Astrocyte of the spinal cord (primary cell): ENCODE data around the gene NCOA5.
A peak's percentile ranks its signal among the peaks of the same experiment; 100 is the strongest.

Source experiments
- DNase-seq: peaks from one replicate; pipeline ENCODE4 v3.0.0; 2011; ENCODE audit warnings: low read depth, low spot score
- H3K4me3 ChIP-seq: 2 replicates; pipeline ENCODE4 v1.5.1; 2011; ENCODE audit warnings: low read depth, mild to moderate bottlenecking, low read length, moderate library complexity
- in situ Hi-C: cut with HindIII; loops from 2 replicates; pipeline ENCODE4 v1.10.0; 2017; ENCODE audit warnings: low sequenced_read_pairs
- TF ChIP-seq, protein P1 (sequence below): IDR thresholded peaks from 2 replicates; pipeline ENCODE4 v1.5.1; 2012; ENCODE audit warnings: low read depth, mild to moderate bottlenecking, low read length, inconsistent platforms

NCOA5 gene

DNA sequence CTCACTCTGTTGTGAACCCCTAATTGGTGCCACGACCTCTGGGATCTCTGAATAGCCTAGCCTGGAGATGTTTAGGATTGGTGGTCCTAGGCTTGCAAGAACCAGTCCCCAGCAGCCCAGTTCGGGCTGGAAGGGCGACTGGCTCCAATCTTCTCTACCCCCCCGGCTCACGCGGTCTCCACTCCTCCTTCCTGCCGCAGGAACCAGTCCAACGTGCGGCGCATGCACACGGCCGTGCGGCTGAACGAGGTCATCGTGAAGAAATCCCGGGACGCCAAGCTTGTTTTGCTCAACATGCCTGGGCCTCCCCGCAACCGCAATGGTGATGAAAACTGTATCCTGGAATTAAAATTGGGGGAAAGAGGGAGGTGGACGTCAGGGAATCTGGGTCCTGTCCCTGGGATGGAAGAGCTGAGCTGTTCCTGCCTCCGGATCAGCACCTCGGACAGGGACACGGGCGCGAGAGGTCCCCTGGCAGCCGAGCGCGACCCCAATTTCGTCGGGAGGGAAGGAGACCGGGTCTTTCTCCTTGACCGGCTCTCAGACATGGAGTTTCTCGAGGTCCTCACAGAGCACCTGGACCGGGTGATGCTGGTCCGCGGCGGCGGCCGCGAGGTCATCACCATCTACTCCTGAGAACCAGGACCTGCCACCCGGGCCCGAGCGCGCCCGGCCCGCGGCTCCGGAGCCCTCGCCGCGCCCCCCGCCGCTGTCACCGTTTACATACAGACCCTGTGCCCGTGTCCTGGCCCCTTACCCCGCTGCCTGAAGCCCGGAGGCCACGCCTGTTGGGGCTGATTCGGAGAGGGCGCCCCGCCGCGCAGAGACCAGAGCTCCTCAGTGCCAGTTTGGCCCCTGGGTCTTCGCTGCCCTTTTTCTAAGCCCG is 32.5 kb downstream of the NCOA5 start:
- DNase-seq, result peak; percentile 48
- TF ChIP-seq, protein P1, sequence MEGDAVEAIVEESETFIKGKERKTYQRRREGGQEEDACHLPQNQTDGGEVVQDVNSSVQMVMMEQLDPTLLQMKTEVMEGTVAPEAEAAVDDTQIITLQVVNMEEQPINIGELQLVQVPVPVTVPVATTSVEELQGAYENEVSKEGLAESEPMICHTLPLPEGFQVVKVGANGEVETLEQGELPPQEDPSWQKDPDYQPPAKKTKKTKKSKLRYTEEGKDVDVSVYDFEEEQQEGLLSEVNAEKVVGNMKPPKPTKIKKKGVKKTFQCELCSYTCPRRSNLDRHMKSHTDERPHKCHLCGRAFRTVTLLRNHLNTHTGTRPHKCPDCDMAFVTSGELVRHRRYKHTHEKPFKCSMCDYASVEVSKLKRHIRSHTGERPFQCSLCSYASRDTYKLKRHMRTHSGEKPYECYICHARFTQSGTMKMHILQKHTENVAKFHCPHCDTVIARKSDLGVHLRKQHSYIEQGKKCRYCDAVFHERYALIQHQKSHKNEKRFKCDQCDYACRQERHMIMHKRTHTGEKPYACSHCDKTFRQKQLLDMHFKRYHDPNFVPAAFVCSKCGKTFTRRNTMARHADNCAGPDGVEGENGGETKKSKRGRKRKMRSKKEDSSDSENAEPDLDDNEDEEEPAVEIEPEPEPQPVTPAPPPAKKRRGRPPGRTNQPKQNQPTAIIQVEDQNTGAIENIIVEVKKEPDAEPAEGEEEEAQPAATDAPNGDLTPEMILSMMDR, result no peak
- in situ Hi-C loops, result no loop called here
- no peak overlapping the region for H3K4me3 ChIP-seq

DNA sequence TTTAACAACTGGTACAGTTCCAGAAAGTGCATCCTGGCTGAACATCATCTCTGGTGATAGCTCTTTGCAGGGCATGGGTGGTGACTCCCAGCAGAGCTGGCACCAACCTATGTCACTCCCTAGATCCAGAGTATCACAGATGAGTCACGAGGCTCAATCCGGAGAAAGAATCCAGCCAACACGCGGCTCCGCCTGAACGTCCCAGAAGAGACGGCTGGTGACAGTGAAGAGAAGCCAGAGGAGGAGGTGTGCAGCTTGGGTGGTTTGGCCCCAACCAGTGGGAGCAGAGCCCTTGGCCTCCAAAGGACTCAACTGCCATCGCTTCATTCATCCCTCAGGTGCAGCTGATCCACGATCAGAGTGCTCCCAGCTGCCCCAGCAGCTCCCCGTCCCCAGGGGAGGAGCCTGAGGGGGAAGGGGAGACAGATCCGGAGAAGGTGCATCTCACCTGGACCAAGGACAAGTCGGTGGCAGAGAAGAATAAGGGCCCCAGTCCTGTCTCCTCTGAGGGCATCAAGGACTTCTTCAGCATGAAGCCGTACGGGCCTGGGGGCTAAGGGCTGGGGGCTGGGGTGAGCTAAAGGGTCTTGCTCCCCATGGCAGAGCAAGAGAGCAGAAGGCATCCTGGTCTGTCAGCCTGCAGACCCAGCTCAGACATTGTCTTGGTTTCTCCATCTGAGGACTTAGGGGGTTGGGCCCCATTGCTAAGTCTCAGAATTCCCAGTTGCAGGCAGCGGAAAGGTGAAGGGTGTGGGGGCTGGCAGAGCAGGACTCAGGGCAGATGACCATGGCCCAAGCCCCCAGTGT is 33.5 kb downstream of the NCOA5 start:
- TF ChIP-seq, protein P1, result no peak
- no peak overlapping the region for H3K4me3 ChIP-seq
- in situ Hi-C loops, result no loop called here
- no peak for DNase-seq

- H3K4me3 ChIP-seq, result no peak overlapping the region
- in situ Hi-C loops, result no loop called here
- DNase-seq, result no peak
- TF ChIP-seq, protein P1, result no peak
Measured at GRCh38 chr20:46055269-46055668, 34.5 kb downstream of the NCOA5 start.

DNA sequence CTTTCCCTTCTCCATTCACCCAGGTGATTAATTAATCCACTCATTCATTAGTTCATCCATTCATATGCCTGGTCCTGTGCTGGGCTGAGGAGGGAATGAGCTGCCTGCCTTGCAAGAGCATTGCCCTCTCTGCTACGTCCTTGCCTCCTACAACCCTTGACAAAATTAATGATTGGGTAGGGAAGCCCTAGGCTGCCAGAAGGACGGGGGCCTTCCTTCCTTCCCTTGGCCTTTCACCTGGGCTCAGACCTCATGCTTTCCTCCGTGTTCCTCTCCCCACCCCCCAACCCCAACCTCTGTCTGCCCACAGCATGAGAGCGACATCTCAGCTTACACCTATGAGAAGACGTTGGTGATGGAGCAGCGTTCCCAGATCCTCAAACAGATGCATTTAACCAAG is 35.2 kb downstream of the NCOA5 start:
- TF ChIP-seq, protein P1, result no peak
- in situ Hi-C loops, result no loop called here
- no peak for DNase-seq

DNA sequence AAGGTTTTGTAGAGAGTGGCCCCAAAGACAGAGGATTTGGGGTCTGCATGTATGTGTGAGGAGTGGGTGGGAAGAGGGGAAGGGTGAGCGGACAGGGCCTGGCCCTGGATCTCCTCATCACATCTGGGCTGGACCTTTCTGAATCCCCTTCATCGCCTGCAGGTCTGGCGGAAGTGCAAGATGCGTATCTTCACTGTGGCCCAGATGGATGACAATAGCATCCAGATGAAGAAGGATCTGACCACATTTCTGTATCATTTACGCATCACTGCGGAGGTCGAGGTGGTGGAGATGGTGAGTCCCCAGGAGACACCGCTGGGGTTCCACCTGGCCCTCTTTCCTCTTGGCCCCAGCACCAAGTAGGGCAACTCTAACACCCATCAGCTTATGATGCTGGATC is 36.3 kb downstream of the NCOA5 start:
- TF ChIP-seq, protein P1, result no peak
- in situ Hi-C loops, result no loop called here
- no peak for DNase-seq
- no peak overlapping the region for H3K4me3 ChIP-seq

More for the DNA sequence above, 35.2 kb downstream of the NCOA5 start:
- no peak overlapping the region for H3K4me3 ChIP-seq

DNA sequence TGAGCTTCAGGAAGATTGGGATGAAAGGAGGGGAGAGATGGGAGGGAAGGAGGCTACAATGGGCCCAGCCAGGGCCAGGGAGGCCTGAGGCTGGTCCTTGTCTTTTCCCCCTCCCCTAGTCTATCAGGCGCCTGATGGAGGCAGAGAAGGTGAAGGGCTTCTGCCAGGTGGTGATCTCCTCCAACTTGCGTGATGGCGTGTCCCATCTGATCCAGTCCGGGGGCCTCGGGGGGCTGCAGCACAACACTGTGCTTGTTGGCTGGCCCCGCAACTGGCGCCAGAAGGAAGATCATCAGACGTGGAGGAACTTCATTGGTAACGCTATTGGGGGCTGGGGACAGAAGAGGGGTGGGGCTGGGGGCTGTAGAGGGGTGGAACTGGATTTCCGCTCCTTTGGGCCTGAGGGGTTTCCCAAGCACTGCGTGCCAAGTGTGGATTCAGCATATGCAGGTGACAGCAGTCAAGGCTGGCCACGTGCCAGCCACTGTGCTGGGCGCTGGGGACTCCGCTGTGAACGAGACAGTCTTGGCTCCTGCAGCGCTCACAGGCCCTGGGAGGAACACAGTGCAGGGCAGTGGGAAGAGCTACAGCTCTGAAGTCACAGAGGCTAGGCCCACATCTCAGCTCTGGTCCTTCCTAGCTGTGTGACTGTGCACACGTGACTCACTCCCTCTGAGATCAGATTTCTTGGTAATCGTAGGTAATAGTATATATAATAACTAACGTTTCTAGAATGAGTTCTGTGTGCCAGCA is 38.0 kb downstream of the NCOA5 start:
- in situ Hi-C loops, result no loop called here
- DNase-seq, result no peak
- TF ChIP-seq, protein P1, result no peak
- no peak overlapping the region for H3K4me3 ChIP-seq
